Measurements from ENCODE around the gene LRCH1. TPM values are rescaled to one million over a fixed set of nuclear protein-coding genes. Genes with fewer than 3 reads are reported as not detected.

Gene LRCH1
- total RNA-seq, 4 donors from 2014 or later = 54.3 to 72.2 (median 57.4) TPM

DNA sequence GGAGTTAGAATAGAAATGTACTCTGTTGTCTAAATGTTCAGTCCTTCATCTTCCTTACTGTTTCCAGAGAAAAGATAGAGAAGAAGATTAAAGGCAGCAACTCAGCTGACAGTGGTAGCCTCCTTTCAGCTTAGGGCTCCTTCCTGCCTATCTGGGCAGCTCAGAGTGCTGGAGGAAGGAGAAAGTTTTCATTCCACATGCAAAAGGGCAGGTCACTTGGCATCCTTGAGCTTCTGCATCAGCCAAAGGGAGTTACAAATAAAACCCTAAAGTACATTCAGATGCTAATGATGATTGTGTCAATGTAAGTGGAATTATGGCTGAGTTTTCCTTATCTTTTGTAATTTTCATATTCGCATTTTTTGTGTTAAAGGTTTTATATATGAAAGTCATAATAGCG lies 185.1 kb downstream of the LRCH1 start:
- peaks cover 0 to 13% (median 0%) of the 10 kb centered on the region in 3 donors for H3K4me1 ChIP-seq
- no peak overlapping the region for H3K4me3 ChIP-seq
- no peaks in the 10 kb centered on the region for H3K9me3 ChIP-seq
- H3K27ac ChIP-seq = no peak overlapping the region
- no peak for ATAC-seq
- TF ChIP-seq EP300 (IDR thresholded peaks at IDR 0.05) = no peak
- no peak for TF ChIP-seq POLR2AphosphoS5 (IDR thresholded peaks at IDR 0.05)
- TF ChIP-seq, protein P1, sequence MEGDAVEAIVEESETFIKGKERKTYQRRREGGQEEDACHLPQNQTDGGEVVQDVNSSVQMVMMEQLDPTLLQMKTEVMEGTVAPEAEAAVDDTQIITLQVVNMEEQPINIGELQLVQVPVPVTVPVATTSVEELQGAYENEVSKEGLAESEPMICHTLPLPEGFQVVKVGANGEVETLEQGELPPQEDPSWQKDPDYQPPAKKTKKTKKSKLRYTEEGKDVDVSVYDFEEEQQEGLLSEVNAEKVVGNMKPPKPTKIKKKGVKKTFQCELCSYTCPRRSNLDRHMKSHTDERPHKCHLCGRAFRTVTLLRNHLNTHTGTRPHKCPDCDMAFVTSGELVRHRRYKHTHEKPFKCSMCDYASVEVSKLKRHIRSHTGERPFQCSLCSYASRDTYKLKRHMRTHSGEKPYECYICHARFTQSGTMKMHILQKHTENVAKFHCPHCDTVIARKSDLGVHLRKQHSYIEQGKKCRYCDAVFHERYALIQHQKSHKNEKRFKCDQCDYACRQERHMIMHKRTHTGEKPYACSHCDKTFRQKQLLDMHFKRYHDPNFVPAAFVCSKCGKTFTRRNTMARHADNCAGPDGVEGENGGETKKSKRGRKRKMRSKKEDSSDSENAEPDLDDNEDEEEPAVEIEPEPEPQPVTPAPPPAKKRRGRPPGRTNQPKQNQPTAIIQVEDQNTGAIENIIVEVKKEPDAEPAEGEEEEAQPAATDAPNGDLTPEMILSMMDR (IDR thresholded peaks at IDR 0.05) = no peak
- TF ChIP-seq POLR2A (IDR thresholded peaks at IDR 0.05) = no peak
- no peaks in the 10 kb centered on the region for H3K27me3 ChIP-seq
- peaks cover 0 to 89% of the 10 kb centered on the region in 2 donors for H3K36me3 ChIP-seq
- 61 to 84% methylated on average over 2 of the region's 2 CpGs for WGBS, 2 donors (ENCODE audit: low coverage in 1 of 2)

DNA sequence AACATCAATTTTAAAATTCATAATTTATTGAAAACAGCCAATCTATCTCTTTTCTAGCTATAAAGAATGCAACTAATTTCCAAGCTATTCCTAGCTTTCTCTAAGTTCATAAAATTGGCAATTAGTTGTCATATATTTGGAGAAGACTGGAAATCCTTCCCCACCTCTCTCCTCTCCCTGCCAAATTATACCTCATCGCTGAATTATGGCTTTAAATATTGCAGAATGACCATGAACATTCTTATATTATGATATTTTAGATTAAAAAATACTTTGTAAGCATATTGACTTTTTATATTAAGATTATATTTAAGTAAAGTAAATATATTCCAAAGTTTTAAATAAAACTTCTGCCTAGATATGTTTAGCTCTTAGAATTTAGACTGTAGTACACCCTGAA lies 185.8 kb downstream of the LRCH1 start:
- no peak overlapping the region for H3K27ac ChIP-seq
- no peak overlapping the region for H3K4me3 ChIP-seq
- TF ChIP-seq EP300 (IDR thresholded peaks at IDR 0.05) = no peak
- TF ChIP-seq POLR2A (IDR thresholded peaks at IDR 0.05) = no peak
- TF ChIP-seq, protein P1 (IDR thresholded peaks at IDR 0.05) = no peak
- TF ChIP-seq POLR2AphosphoS5 (IDR thresholded peaks at IDR 0.05) = no peak
- H3K9me3 ChIP-seq = no peaks in the 10 kb centered on the region
- peaks cover 0 to 87% of the 10 kb centered on the region in 2 donors for H3K36me3 ChIP-seq
- ATAC-seq = no peak
- H3K27me3 ChIP-seq = no peaks in the 10 kb centered on the region
- peaks cover 0 to 13% (median 0%) of the 10 kb centered on the region in 3 donors for H3K4me1 ChIP-seq
- WGBS, 2 donors (ENCODE audit: low coverage in 1 of 2) = 67 to 100% methylated on average over 1 of the region's 1 CpG

DNA sequence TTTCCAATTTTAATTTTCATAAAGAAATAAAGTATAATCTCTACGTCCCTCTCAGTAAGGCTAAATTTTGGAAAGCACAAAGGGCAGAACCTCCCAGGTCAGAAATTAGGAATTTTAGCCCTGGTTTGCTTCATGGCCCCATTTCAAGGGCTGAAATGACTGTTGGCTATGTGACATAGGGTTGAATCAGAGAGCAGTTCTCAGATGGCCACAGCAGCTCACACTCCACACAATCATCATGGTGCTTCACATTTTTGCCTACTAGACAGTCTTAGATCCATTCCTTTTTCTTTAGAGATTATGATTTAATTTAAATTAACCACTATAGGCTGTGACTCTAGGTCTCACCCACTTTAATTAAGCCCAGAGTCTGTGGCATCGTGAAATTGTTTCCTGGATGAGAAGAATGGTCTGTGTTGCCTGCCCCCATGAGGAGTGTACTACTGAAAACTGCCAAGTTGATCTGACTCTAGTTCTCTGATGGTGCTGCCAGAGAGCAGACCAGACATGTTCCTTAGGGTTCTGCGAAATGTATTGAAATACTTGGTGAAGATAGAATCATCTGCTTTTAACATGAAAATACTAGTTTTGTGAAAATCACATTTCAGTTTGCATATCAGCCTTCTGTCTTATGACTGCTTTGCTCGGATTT lies 186.6 kb downstream of the LRCH1 start:
- H3K9me3 ChIP-seq = no peaks in the 10 kb centered on the region
- H3K27ac ChIP-seq = no peak overlapping the region
- no peak for ATAC-seq
- H3K27me3 ChIP-seq = no peaks in the 10 kb centered on the region
- peaks cover 0 to 87% of the 10 kb centered on the region in 2 donors for H3K36me3 ChIP-seq
- peaks cover 0 to 13% (median 0%) of the 10 kb centered on the region in 3 donors for H3K4me1 ChIP-seq
- 71 to 94% methylated on average over 4 of the region's 4 CpGs for WGBS, 2 donors (ENCODE audit: low coverage in 1 of 2)
- no peak overlapping the region for H3K4me3 ChIP-seq
- no peak for TF ChIP-seq POLR2AphosphoS5 (IDR thresholded peaks at IDR 0.05)
- TF ChIP-seq, protein P1 (IDR thresholded peaks at IDR 0.05) = no peak
- no peak for TF ChIP-seq EP300 (IDR thresholded peaks at IDR 0.05)
- TF ChIP-seq POLR2A (IDR thresholded peaks at IDR 0.05) = no peak

DNA sequence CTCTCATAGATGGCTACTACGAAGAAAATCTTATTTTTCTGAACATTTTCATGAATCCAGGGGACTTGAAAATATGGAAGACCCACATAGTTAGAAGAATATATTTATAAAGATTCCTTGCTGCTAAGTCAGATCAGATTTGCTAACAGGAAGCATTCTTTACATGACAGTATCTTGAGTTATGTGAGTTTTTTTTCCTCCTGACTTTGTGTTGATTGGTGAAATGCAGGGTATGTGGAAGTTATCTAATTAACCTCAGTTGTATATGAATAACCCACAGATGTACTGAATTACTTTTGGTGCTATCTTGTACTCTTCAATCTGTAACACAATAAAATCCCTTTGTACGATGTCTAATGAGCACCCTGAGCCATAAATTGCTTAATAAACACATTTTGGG lies 190.2 kb downstream of the LRCH1 start:
- peaks cover 0 to 85% of the 10 kb centered on the region in 2 donors for H3K36me3 ChIP-seq
- H3K4me1 ChIP-seq = peaks cover 0 to 5% (median 0%) of the 10 kb centered on the region in 3 donors
- no peaks in the 10 kb centered on the region for H3K9me3 ChIP-seq
- ATAC-seq = no peak
- H3K27me3 ChIP-seq = no peaks in the 10 kb centered on the region
- no peak overlapping the region for H3K4me3 ChIP-seq
- TF ChIP-seq POLR2A (IDR thresholded peaks at IDR 0.05) (no peak), POLR2AphosphoS5 (IDR thresholded peaks at IDR 0.05) (no peak), EP300 (IDR thresholded peaks at IDR 0.05) (no peak)
- TF ChIP-seq, protein P1 (IDR thresholded peaks at IDR 0.05) = no peak
- 86 to 88% methylated on average over 2 of the region's 2 CpGs for WGBS, 2 donors (ENCODE audit: low coverage in 1 of 2)
- H3K27ac ChIP-seq = no peak overlapping the region

DNA sequence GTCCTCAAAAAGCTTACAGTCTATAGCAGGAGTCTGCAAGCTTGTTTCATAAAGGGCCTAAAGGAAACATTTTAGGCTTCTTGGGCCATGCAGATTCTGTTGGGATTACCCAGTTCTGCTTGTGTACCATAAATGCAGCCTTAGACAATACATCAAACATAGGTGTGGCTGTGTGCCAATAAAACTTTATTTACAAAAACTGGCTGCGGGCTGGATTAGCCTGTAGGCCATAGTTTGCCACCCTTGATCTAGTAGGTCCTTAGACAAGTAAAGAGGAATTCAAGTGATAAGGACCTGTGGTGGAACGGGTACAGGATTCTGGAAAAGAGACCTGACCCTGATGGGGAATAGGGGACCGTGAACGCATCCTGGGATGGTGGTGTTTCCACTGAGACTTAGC lies 192.1 kb downstream of the LRCH1 start:
- H3K27me3 ChIP-seq = no peaks in the 10 kb centered on the region
- no peak overlapping the region for H3K27ac ChIP-seq
- no peak for TF ChIP-seq EP300 (IDR thresholded peaks at IDR 0.05)
- no peak for TF ChIP-seq POLR2AphosphoS5 (IDR thresholded peaks at IDR 0.05)
- TF ChIP-seq, protein P1 (IDR thresholded peaks at IDR 0.05) = no peak
- no peak for TF ChIP-seq POLR2A (IDR thresholded peaks at IDR 0.05)
- H3K36me3 ChIP-seq = peaks cover 0 to 89% of the 10 kb centered on the region in 2 donors
- H3K4me3 ChIP-seq = no peak overlapping the region
- no peak for ATAC-seq
- 86 to 100% methylated on average over 2 to 4 of the region's 4 CpGs for WGBS, 2 donors (ENCODE audit: low coverage in 1 of 2)
- no peaks in the 10 kb centered on the region for H3K4me1 ChIP-seq
- no peaks in the 10 kb centered on the region for H3K9me3 ChIP-seq
